ENCODE data around the gene LRSAM1.
"Not testable (repeated sequence)": the region's sequence is repeated elsewhere in the genome, so short reads cannot be mapped to it uniquely, and the experiment has no call there.

DNA sequence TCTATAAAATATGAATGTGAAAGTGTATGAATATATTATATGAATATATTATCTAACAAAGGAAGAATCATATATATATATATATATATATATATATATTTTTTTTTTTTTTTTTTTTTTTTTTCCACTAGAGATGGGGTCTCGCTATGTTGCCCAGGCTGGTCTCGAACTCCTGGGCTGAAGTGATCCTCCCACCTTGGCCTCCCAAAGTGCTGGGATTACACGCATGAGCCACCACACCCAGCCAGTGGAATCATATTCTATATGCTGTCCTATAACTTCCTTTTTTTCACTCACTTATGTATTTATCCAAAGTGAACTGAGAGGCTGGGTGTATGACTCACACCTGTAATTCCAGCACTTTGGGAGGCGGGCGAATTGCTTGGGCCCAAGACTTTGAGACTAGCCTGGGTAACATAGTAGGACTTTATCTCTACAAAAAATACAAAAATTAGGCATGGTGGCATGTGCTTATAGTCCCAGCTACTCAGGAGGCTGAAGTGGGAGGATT, 15.2 kb downstream of the LRSAM1 start:
- TF ChIP-seq EZH2 (IDR thresholded peaks at IDR 0.05); POLR2AphosphoS5 (IDR thresholded peaks at IDR 0.05; ENCODE audit: borderline replicate concordance, low read depth, low read length): not testable (repeated sequence)

Measured in SK-N-MC (cell line).